Loucy (cell line): Measurements from ENCODE around the gene AMDHD1.

Source experiments
- H2AFZ ChIP-seq: fragments of 200-600 bp; sonication (generic); 2 replicates; pipeline ENCODE4 v1.6.0; 2016; ENCODE audit warnings: antibody characterized with exemption, mild to moderate bottlenecking, low read length, moderate library complexity
- H3F3A ChIP-seq: fragments of 200-600 bp; 2 replicates; pipeline ENCODE4 v1.6.0; 2016; ENCODE audit warnings: antibody characterized with exemption, low read depth, mild to moderate bottlenecking
- H3K27me3 ChIP-seq: fragments of 200-600 bp; sonication (generic); 2 replicates; pipeline ENCODE4 v1.6.1; 2014; ENCODE audit warnings: low read length, mild to moderate bottlenecking; ENCODE audit not compliant: insufficient read depth, poor library complexity, severe bottlenecking
- H3K36me3 ChIP-seq: fragments of 200-600 bp; sonication (generic); 2 replicates; pipeline ENCODE4 v1.6.1; 2016; ENCODE audit warnings: low read length; ENCODE audit not compliant: insufficient read depth
- H3K4me1 ChIP-seq: fragments of 200-600 bp; sonication (generic); 2 replicates; pipeline ENCODE4 v1.5.1; 2014; ENCODE audit warnings: low read length, mild to moderate bottlenecking; ENCODE audit not compliant: insufficient read depth, poor library complexity, severe bottlenecking
- H3K4me2 ChIP-seq: fragments of 200-600 bp; sonication (generic); 2 replicates; pipeline ENCODE4 v1.6.0; 2014; ENCODE audit warnings: antibody characterized with exemption, low read length, low read depth, mild to moderate bottlenecking; ENCODE audit not compliant: poor library complexity, severe bottlenecking
- H3K4me3 ChIP-seq: fragments of 200-600 bp; sonication (generic); 2 replicates; pipeline ENCODE4 v1.5.1; 2014; ENCODE audit warnings: low read length, mild to moderate bottlenecking, mixed read lengths; ENCODE audit not compliant: poor library complexity, severe bottlenecking
- H3K79me2 ChIP-seq: fragments of 200-600 bp; sonication (generic); 2 replicates; pipeline ENCODE4 v1.6.1; 2014; ENCODE audit warnings: low read length; ENCODE audit not compliant: insufficient read depth
- H3K9ac ChIP-seq: fragments of 200-600 bp; sonication (generic); 2 replicates; pipeline ENCODE4 v1.6.0; 2014; ENCODE audit warnings: mild to moderate bottlenecking, low read depth, low read length, moderate library complexity; ENCODE audit not compliant: poor library complexity, severe bottlenecking
- H3K9me2 ChIP-seq: fragments of 200-600 bp; sonication (generic); replicated peaks from 2 replicates; pipeline ENCODE4 v1.6.1; 2016; ENCODE audit warnings: low read depth, low read length, mixed read lengths
- H3K9me3 ChIP-seq: fragments of 200-600 bp; sonication (generic); 2 replicates; pipeline ENCODE4 v1.6.1; 2014; ENCODE audit warnings: mild to moderate bottlenecking, antibody characterized with exemption, low read length, low read depth; ENCODE audit not compliant: insufficient read depth
- H4K20me1 ChIP-seq: fragments of 200-600 bp; sonication (generic); 2 replicates; pipeline ENCODE4 v1.6.0; 2014; ENCODE audit warnings: antibody characterized with exemption, low read length, mild to moderate bottlenecking; ENCODE audit not compliant: insufficient read depth, poor library complexity, severe bottlenecking
- EZH2phosphoT487 ChIP-seq: fragments of 200-600 bp; IDR thresholded peaks from 2 replicates; pipeline ENCODE4 v1.6.1; 2018; ENCODE audit warnings: antibody characterized with exemption, mild to moderate bottlenecking, moderate library complexity, borderline replicate concordance
- TF ChIP-seq, protein P1 (sequence below): fragments of 200-600 bp; sonication (generic); conservative IDR thresholded peaks from 2 replicates; pipeline ENCODE4 v1.5.1; 2014; ENCODE audit warnings: mild to moderate bottlenecking, antibody characterized with exemption, low read length

Gene AMDHD1

DNA sequence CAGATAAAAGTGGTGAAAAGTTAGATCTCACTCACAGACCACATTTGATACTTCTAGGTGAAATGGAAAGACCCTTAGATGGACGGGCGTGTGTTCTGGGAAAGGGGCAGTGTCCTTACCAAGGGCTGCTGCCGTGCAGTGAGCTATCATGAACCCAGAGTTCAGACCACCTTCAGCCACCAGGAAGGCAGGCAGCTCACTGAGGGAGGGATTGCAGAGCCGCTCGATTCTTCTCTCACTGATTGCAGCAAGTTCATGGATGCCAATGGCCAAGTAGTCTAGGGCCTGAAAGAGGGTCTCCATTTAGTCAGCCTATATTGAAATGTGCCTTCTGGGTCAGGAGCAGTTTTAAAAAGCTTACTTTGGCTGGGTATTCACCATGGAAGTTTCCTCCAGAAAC is 37.3 kb downstream of the AMDHD1 start:
- no peak overlapping the region for H3K4me3 ChIP-seq
- H3K9ac ChIP-seq = no peak overlapping the region
- no peaks in the 10 kb centered on the region for H3K9me3 ChIP-seq
- no peaks in the 10 kb centered on the region for H3K36me3 ChIP-seq
- no peaks in the 10 kb centered on the region for H3F3A ChIP-seq
- H3K79me2 ChIP-seq = no peaks in the 10 kb centered on the region
- H3K9me2 ChIP-seq = no peaks in the 10 kb centered on the region
- H2AFZ ChIP-seq = no peak overlapping the region
- no peaks in the 10 kb centered on the region for H4K20me1 ChIP-seq
- H3K4me1 ChIP-seq = no peaks in the 10 kb centered on the region
- no peak overlapping the region for H3K4me2 ChIP-seq
- TF ChIP-seq, protein P1, sequence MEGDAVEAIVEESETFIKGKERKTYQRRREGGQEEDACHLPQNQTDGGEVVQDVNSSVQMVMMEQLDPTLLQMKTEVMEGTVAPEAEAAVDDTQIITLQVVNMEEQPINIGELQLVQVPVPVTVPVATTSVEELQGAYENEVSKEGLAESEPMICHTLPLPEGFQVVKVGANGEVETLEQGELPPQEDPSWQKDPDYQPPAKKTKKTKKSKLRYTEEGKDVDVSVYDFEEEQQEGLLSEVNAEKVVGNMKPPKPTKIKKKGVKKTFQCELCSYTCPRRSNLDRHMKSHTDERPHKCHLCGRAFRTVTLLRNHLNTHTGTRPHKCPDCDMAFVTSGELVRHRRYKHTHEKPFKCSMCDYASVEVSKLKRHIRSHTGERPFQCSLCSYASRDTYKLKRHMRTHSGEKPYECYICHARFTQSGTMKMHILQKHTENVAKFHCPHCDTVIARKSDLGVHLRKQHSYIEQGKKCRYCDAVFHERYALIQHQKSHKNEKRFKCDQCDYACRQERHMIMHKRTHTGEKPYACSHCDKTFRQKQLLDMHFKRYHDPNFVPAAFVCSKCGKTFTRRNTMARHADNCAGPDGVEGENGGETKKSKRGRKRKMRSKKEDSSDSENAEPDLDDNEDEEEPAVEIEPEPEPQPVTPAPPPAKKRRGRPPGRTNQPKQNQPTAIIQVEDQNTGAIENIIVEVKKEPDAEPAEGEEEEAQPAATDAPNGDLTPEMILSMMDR = no peak
- TF ChIP-seq EZH2phosphoT487 = no peak
- H3K27me3 ChIP-seq = no peaks in the 10 kb centered on the region

DNA sequence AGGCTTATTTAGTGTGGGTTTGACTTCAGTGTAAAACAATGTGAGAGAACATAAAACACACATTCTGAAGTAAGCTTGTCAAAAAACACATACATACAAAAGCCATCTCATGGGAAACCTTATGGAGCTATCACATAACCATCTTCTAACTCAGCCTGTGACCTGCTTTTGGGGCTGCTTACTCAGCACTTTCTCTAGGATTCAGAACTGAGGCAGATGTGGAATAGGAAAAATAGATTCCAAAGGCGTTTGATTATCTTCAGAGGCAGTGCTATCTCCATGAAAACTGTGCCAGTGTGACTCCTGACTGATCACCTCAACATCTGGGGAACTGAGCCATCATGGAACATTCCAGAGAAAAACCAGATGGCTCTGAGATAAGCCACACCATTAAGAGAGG is 39.5 kb downstream of the AMDHD1 start:
- no peaks in the 10 kb centered on the region for H3K79me2 ChIP-seq
- no peaks in the 10 kb centered on the region for H3K36me3 ChIP-seq
- H3K9me2 ChIP-seq = no peaks in the 10 kb centered on the region
- TF ChIP-seq EZH2phosphoT487 = no peak
- TF ChIP-seq, protein P1 = no peak
- no peaks in the 10 kb centered on the region for H4K20me1 ChIP-seq
- H3K4me3 ChIP-seq = no peak overlapping the region
- H2AFZ ChIP-seq = no peak overlapping the region
- no peaks in the 10 kb centered on the region for H3F3A ChIP-seq
- H3K4me1 ChIP-seq = no peaks in the 10 kb centered on the region
- H3K9me3 ChIP-seq = no peaks in the 10 kb centered on the region
- H3K27me3 ChIP-seq = no peaks in the 10 kb centered on the region
- H3K4me2 ChIP-seq = no peak overlapping the region
- H3K9ac ChIP-seq = no peak overlapping the region

DNA sequence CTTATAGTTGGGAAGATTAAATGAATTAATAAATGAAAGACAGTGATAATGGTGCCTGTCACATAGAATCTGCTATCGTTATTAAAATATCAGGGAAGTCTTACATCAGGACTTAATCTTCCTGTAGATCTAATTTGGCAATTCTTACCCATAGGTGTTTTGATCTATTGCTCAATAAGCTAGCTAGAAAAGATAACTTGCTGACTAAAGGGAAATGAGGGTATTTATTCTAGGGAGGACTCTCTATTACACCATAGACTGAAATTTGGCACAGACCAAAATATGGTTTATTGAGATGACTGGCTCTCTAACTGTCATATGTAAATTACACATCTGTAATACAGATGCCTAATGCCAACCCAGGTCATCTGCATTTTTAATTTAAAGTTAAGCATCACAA is 41.6 kb downstream of the AMDHD1 start:
- Histone ChIP-seq H2AFZ (no peak overlapping the region), H3K36me3 (no peaks in the 10 kb centered on the region), H3K9me2 (no peaks in the 10 kb centered on the region), H3K4me2 (no peak overlapping the region), H3K4me3 (no peak overlapping the region), H3K4me1 (peaks cover 2% of the 10 kb centered on the region), H3K27me3 (no peaks in the 10 kb centered on the region), H3K9ac (no peak overlapping the region), H3F3A (no peaks in the 10 kb centered on the region), H3K79me2 (no peaks in the 10 kb centered on the region), H4K20me1 (no peaks in the 10 kb centered on the region), H3K9me3 (no peaks in the 10 kb centered on the region)
- TF ChIP-seq, protein P1 = no peak
- TF ChIP-seq EZH2phosphoT487 = no peak
